ENCODE data around the gene TSEN54.
A peak's percentile ranks its signal among the peaks of the same experiment; 100 is the strongest.
"Not testable (repeated sequence)": the region's sequence is repeated elsewhere in the genome, so short reads cannot be mapped to it uniquely, and the experiment has no call there.

Gene TSEN54

DNA sequence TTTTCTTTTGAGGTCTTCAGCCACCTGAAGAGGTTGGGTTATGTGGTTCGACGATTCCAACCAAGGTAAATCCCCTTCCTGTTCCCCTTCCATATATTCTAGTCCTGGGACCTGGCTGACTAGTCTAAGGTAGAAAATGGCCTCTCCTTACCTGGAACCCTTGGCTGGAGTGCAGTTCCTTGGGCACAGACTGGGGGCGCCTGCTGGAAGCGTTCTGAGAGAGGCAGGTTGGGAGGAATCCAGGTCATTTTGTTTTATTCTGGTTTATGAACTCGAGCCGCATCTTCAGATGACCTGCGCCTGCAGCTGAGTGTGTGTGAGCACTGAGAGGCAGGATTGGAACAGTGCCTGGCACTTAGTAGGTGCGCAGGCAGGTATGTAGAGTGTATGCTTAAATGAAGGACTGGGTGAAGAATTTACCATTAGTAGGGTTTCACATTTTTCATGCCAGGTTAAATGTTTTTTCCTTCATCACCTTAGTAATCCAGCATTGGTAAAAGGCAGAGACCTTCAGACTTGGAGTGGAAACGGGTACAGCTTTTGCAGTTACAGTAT, 2.7 kb downstream of the TSEN54 start:
- no peak for DNase-seq (ENCODE audit: low spot score)

DNA sequence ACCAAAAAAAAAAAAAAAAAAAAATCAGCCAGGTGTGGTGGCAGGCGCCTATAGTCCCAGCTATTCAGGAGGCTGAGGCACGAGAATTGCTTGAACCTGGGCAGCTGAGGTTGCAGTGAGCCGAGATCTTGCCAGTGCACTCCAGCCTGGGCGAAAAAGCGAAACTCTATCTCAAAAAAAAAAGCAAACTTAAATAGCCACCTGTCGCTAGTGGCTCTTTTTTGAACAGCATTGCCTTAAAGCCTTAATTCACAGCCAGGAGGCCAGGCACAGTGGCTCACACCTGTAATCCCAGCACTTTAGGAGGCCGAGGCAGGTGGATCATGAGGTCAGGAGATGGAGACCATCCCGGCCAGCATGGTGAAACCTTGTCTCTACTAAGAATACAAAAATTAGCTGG, 4.1 kb downstream of the TSEN54 start:
- not testable (repeated sequence) for DNase-seq (ENCODE audit: low spot score)

DNA sequence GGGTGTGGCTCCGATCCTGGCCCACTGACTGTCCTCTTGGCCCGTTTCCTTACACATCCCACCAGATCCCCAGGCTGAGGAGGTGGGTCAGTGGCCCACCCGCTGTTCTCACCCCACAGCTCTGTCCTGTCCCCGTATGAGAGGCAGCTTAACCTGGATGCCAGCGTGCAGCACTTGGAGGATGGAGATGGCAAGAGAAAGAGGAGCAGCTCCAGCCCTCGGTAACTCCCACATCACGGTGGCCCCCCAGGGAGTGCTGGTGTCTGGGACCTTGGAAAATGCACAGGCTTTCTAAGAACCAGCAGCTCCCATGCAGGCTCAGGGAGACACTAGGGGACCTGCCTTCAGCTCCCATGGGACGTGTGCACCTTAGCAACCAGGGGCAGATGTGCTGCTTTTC, 5.0 kb downstream of the TSEN54 start:
- DNase-seq (ENCODE audit: low spot score): no peak

DNA sequence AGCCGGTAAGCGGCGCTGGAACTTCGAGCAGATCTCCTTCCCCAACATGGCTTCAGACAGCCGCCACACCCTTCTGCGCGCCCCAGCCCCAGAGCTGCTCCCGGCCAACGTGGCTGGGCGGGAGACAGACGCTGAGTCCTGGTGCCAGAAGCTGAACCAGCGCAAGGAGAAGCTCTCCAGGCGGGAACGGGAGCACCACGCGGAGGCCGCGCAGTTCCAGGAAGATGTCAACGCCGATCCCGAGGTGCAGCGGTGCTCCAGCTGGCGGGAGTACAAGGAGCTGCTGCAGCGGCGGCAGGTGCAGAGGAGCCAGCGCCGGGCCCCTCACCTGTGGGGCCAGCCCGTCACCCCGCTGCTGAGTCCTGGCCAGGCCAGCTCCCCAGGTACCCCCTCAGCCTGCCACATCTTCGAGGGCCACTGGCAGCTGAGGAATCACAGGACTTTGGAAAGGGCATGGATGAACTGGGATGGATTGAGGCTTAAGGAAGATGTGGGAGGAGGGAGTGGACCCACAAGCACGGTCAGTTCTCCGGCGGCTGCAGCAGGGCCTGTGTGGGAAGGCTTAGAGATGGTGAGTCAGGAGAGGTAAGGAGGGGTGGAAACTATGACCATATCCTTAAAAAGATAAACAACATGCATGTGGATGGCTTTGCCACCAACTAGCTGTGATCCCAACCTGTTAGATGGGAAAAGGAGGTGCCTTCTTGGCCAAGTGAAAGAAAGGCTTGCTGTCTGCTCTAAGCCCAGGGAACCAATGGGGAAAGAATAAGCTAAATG, 5.8 kb downstream of the TSEN54 start:
- DNase-seq (ENCODE audit: low spot score): no peak

DNA sequence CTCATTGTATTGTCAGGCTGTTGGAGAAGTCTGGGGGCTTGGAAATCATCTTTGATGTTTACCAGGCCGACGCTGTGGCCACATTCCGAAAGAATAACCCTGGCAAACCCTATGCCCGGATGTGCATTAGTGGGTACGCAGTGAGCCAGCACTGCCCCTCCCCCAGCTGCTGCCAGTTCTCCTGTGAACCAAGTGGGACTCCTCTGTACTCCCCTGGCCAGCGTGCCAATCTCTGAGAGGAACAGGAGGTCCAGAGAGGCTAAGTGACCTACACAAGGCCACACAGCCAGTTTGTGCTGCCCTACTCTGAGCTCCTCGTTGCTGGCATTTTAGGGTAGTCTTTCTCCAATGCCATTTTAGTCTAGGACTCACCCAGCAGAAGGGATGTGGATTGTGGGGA, 7.3 kb downstream of the TSEN54 start:
- DNase-seq (ENCODE audit: low spot score): no peak

DNA sequence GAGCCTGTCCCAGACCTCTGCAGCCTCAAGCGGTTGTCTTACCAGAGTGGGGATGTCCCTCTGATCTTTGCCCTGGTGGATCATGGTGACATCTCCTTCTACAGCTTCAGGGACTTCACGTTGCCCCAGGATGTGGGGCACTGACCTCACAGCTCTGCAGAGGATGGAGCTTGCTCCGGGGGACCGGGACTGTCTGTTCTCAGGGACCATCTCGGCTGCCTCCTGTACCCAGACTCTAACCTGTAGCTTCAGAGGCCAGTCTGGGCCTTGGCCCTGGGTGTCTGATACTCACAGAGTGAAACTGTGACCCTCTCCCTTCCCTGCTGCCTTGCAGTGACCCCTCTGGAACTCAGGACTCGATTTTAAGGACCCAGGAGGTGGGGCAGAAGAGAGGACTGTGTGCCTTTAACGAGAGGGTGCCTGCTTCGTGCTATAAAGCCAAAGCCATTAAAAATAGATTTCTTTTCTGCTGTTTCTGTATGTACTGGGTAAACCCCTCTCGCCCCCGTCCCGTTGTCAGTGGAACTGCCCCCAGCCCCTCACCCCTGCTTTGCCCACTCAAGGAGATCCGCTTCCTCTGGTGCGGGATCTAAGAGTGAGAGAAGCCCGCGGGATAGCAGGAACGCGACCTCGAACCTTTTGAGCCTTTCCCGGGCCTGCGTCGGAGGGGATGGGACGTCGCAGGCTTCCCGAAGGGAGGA, 8.1 kb downstream of the TSEN54 start:
- DNase-seq (ENCODE audit: low spot score): no peak

DNA sequence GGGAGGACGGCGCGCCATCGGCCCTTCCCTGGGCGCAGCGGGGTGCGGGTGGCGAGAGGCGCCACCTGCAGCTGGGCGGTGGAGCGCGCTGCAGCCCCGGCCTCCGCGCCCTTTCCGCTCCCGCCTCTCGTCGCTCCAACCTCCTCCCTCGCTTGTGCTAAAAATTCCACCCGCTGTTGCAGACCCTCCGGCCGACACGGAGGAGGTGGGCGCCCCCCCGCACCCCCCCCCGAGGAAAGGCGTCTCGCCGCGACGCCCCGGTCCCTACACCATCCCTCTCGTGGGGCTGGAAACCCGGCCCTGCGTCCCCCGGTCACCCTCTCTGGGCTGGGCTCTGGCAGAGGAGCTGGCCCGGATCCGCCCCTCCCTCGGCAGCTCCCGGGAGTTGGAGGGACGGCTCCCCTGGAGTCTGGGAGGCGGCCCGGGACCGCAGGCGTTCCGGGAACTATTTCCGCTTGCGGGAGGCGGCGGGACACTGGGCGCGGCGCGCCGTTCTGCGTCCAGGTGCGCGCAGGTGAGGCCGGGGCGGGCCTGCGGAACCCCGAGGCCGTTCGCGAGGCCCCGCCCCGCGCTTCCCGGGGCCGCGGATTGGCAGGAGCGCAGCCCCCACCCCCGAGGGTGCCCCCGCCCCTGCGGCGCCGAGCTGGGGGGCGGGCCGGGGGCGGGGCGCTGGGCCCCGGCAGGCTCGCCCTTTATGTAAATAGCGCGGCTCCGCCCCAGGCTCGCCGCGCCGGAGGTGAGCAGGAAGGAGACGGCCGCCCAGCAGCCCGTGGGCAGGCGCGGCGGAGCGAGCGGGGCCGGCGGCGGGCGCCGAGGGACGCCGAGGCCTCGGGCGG, 8.9 kb downstream of the TSEN54 start, which contains the start of gene LLGL2:
Gene LLGL2 (plus strand): TSS at position 728 of the 836 bp plus-strand sequence. CDS start 17,730 bp downstream, outside the sequence.
- DNase-seq (ENCODE audit: low spot score): peak; percentile 94

DNA sequence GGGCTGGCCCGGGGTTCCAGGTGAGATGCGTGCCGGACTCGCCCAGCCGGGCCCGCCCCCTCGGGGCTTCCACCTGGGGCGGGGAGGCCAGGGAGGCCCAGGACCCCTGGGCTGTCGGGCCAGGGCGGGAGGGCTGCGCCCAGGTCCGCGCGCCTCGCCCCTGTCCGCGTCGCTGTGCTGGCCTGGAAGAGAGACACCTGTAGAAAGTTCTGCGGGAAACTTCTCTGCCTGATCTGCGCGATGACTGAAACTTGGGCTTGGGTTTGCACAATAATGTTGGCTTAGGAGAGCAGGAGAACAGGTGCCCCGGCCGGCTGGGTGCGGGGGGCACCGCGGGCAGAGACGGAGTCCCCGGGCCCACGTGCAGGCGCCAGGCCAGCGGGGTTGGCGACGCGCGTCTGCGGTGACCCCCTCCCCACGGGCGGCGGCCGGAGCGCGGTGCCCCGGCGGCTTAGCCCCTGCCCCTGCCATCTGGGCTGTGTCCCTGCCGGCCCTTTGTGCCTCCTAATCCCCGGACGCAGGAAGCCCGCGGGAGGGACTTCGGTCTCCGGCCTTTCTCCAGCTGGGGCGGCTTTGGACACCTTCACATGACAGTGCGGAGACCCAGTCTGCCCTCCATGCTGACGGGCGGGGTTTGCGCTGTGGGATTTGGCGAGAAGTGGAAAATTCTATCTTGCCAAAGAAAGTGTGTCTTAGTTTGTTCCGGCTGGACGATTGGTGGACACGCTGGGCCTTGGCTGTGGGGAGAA, 9.7 kb downstream of the TSEN54 start:
- DNase-seq (ENCODE audit: low spot score): no peak

DNA sequence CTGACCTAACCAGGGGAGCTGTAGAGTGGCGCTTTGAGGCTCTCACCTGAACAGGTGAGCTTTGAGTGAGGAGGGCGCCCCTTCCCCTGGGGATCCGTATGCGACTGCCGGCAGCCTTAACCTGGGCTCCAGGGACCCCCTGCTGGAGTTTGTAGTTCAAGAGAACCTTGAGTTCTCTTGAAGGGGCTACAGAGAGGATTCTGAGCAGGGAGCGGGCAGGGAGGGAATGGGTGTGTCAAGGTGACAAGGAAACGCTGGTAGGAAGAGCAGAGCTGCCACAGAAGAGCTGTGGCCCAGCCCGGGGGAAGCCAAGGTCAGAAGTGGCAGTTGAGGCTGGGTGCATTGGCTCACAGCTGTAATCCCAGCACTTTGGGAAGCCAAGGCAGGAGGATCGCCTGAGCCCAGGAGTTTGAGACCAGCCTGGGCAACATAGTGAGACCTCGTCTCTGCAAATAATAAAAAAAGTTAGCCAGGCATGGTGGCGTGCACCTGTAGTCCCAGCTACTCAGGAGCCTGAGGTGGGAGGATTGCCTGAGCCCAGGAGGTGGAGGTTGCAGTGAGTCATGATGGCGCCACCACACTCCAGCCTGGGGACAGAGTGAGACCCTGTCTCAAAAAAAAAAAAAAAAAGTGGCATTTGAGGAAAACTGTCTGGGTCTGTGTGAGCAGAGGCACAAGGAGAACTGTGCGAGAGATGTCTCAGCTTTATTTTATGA, 10.4 kb downstream of the TSEN54 start:
- no peak for DNase-seq (ENCODE audit: low spot score)

DNA sequence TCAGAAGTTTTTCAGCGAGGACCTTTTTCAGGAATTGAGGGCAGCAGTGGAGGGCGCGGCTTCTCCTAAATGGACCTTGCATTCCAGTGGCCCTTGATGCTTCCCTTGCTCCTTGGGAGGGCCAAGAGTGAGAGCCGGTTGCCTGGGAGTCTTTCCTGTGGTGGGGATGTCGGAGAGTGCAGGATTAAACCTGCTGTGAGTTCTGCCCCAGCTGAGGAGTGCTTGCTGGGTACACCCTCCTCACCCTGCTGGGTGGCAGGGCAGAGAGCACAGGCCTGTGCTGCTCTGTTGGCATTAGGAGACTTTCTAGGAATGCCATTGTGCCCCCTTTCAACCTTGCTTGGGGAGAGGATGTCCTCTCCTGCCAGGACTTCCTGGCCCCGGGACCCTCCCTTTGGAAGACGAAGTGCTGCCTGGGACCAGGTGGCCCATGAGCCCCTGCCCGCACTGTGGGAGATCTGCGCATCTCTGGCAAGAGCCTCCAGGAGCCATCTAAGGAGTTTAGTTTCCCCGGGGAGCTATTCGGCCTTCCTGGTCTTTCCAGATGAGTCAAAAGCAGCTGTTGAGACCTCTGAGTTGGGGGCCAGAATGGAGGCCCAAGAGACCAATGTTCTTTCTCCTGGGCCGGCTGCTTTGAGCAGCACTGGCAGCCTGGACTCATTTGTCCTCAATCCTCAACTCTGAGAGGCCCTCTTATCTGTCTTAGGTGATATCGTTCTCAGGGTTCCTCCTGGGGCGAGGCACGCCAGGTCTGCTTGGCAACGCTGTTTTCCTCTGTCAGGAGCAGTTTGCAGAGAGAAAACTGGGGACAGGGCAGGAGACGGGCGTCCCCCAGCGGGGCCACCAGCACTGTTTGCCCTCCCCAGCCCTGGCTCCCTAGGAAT, 14.8 kb downstream of the TSEN54 start:
- DNase-seq (ENCODE audit: low spot score): no peak

DNA sequence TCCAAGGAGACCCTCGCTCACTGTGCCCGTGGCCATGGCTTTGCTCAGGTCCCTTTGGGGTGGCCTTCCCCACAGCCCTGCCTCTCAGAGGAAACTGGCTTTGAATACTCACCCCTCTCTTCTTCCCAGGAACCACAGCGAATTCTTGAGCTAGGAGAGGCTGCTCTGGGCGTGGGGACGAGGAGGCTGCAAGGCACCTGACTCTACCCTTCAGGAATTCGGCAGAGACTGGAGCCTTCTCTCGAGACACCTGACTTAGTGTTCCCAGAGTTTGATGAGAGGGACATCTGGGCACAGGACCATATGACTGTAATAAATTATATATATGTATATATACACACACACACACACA, 15.4 kb downstream of the TSEN54 start:
- no peak for DNase-seq (ENCODE audit: low spot score)

DNA sequence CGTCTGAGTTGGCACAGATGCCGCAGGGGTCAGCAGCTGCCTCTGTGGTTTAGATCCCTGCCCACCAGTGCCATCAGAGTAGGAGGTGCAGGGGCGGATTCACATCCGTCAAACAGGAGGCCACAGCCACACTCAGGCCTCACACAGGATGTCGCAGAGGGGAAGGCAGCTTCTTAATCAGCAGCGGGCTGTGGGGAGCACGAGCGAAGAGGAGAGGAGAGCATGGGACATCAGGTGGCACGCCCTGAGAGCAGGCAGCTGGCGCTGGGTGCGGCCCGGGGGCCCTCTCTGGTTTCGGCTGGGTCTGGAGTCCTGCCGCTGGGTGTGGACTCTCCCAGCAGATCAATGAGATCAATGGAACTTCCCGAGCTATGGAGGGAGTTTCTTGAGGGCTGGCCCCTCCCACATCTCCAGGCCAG, 18.8 kb downstream of the TSEN54 start:
- no peak for DNase-seq (ENCODE audit: low spot score)

DNA sequence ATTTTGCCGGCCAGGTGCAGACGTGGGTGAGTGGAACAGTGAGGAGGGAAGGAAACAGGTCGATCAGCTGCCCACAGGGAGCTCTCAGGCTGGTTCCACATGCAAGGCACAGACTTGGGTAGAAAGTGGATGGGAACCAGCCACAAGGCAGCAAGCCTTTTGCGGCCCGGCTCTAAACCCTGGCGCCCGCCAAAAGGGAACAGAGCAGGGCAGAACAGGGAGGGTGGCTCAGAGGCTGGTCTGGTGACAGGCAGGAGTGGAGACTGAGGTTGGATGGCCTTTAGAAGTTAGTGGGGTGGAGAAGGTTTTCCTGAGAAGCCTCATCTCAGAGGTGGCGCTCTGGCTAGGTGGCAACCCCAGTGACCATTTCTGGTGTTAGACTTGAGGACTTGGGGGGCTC, 19.5 kb downstream of the TSEN54 start:
- no peak for DNase-seq (ENCODE audit: low spot score)

DNA sequence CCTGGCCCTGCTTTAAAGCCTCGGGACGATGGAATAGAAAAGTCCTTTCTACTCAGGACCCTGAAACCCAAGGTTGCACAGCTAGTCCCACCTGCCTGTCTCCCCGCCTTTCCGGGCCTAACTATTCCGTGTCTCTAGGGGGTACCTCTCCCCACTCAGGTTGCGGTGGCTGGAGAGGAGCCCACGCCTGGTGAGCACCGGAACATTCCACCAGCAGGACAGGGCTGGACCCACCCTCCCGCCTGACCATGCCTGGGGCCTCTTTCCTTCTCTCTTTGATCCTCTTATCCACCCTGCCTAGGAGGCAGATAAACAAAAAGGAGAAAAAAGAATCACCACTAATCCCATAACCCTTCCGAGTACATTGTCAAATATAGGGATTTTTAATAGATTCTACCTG, 20.0 kb downstream of the TSEN54 start:
- DNase-seq (ENCODE audit: low spot score): no peak

DNA sequence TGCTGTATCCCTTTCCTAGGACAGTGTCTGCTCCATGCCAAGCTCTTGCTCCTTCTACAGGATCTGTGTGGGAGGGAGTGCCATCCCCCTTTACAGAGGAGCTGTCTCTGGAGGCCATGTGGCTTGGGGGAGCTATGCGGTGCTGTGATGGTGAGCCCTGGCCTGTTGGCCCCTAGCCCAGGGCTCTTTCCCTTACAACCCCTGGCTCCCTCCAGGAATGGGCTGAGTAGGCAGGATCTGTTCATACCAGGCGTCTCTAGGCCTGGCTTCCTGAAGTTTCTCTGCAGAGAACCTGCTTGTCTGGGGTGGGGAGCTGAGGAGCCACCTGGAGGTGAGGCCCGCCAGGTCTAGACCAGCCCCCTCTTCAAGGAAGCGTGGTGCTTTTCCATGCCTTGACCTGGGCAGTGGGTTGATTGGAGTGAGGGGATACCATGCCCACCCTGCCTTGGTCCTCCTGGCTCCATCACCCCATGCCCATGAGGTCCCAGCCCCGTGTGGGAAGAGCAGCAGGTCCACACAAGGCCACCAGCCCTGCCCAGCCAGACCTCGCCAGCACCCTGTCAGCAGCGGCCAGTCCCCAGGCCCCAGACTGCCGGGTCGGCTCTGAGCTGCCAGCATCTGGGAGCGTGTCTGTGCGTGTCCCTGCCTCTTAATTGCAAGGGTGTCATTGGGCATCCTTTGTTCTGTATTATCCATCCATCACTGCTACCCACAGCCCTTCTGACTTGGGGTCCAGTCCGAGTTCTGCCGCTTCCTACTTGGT, 23.8 kb downstream of the TSEN54 start:
- DNase-seq (ENCODE audit: low spot score): no peak

DNA sequence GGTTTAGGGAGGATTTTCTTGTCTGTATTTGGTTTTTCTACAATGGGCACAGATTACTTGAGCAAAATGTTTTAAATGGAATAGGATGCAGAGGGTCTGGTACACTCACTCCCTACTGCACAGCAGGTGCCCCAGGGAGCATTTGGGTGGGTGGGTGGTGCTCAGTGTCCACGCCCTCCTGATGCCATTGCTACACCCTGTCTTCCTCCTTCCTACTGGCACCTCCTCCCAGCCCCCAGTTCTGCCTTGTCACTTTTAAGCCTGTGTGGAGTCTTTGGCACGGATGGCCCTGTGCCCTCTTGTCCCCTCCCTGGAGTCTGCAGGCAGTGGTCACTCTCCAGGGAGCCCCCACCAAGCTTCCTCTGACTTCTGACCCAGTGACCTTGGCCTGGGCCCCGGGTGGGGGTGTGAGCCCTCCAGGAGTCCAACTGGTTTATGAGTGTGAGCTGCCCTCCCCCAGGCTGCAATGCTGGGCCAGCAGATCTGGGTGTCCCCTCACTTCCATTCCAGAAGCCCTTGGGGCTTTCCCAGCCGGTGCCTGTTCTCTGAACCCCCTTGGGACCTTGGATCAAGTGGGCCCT, 24.7 kb downstream of the TSEN54 start:
- DNase-seq (ENCODE audit: low spot score): no peak

DNA sequence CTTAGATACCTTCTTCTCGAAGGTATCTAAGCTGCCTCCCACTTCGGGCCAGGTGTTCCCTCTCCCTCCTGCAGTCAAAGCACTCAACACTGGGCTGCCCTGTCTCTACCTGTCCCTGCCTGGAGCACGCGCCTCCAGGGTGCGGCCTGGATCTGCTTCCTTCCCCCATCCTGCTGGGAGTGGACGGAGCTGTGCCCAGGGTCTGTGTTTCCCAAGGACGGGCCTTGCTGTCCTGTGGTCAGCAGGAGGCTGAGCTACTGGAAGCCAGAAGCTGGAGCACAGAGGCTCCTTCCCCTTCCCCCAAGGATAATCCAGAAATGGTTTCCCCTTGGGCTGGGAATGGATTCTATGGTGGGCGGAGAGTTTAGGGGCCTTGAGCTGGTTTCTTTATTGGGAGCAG, 25.9 kb downstream of the TSEN54 start:
- DNase-seq (ENCODE audit: low spot score): no peak

DNA sequence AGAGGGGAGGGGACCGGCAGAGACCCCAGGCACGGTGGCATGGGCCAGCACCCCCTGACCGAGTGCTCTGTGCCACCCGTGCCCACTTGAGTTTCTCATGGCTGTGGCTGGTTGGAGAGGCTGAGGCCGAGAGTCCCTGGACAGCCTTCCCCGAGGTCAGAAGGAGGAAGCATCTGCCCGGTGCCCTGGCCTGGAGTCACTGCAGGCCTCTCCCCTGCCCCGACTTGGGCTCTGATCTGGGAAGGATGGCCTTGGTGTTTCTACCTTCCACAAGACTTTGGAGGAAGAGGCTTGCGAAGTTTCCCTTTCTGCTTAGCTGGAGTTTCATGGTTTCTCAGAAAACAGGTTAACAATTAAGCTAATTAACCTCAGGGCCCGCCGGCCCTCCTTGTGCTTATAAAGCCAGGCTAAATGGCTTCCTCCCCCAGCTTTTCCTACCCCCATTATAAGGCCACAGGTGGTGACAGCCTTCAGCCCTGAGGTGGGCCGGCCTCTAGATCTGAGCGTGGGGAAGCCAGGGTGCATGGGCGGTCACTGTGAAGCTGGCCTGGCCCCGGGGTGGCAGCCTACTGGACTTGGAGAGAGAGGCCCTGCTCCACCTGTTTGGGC, 26.5 kb downstream of the TSEN54 start:
- no peak for DNase-seq (ENCODE audit: low spot score)

Data from HuH-7 (cell line).